Epithelial cell of proximal tubule (primary cell): ENCODE measurements around the gene DR1. TPM values are rescaled to one million over a fixed set of nuclear protein-coding genes. Genes with fewer than 3 reads are reported as not detected.

Experiments
- DNase-seq: peaks from one replicate; pipeline ENCODE4 v3.0.0-alpha.2; 2011; ENCODE audit warnings: low read depth
- H3K4me3 ChIP-seq: 2 replicates; pipeline ENCODE4 v1.5.1; 2011; ENCODE audit warnings: low read depth, mild to moderate bottlenecking, low read length
- CTCF ChIP-seq: conservative IDR thresholded peaks from 2 replicates; pipeline ENCODE4 v1.5.1; 2012; ENCODE audit warnings: low read depth, mild to moderate bottlenecking, low read length
- total RNA-seq: library from RNA; depleted of rRNA; stranded (reverse); fragments of >200 nt; gene quantifications from 2 replicates; pipeline ENCODE4 v1.2.3, GENCODE V29; 2015

DR1 gene
- total RNA-seq, 1 donor from 2014 or later = 34.9 TPM

DNA sequence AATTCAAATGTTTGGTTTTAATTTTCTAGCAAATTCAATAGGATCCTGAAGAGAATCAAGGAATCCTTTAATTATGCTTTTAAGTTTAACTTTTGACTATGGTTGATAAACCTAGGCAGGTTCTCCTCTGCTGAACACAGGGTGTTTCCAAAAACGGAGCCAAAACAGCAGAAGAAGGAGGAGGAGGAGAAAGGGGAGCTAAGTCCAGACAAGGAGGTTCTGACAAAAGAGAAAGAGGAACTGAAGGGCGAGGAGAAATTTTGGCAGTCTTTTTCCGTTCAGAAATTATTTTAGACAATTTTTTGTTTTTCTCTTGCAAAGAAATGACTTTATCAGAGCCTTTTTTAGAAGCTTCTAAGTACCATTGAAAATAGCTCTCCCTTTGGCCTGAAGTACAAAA lies 69.0 kb downstream of the DR1 start:
- TF ChIP-seq CTCF = no peak
- DNase-seq = no peak
- no peak overlapping the region for H3K4me3 ChIP-seq

- TF ChIP-seq CTCF = no peak
- H3K4me3 ChIP-seq = no peak overlapping the region
- DNase-seq = no peak
Measured at GRCh38 chr1:93415296-93415695, 69.6 kb downstream of the DR1 start.

DNA sequence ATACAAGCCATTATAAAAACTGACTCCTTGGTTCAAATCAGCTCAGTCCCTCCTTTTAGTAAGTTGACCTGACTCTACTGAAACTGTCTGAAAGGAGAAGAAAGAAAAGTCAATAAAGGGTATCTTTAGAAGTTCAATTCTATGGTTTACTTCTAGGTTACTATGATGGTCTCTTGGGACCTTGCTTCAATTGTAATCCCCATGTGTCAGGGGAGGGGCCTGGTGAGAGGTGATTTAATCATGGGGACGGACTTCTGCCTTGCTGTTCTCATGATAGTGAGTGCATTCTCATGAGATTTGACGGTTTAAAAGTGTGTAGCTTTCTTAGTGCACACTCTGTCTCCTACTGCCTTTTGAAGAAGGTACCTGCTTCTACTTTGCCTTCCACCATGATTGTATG lies 70.5 kb downstream of the DR1 start:
- TF ChIP-seq CTCF = no peak
- no peak for DNase-seq
- H3K4me3 ChIP-seq = no peak overlapping the region

Other genes starting within 250 kb of the DR1 start
- 40.1 and 59.8 TPM in 2 replicates for gene TMED5, start 165.5 kb upstream of the DR1 start, total RNA-seq
- gene CCDC18, start 165.2 kb upstream of the DR1 start, total RNA-seq = 14.7 and 16.2 TPM in 2 replicates
- 32.1 and 37.6 TPM in 2 replicates for gene FNBP1L, start 102.2 kb downstream of the DR1 start, total RNA-seq